OCI-LY7 (cell line): Measurements from ENCODE around the gene CCT2. TPM values are rescaled to one million over a fixed set of nuclear protein-coding genes. Genes with fewer than 3 reads are reported as not detected.

ENCODE experiments used
- BruUV-seq: library from RNA; stranded (reverse); fragments of 400-500 nt; replicated peaks from 2 replicates; lab custom pipeline; 2021; lab: Mats Ljungman, UMichigan
- CTCF ChIA-PET: fragments of 300-600 bp; sonication (Branson Sonifier 250); formaldehyde crosslinking; loops from one replicate; lab custom pipeline; 2022; ENCODE audit warnings: antibody characterized with exemption; ENCODE audit not compliant: unreplicated experiment; lab: Charles Lee
- POLR2A ChIA-PET: fragments of 300-600 bp; sonication (Branson Sonifier 250); formaldehyde crosslinking; loops from one replicate; lab custom pipeline; 2022; ENCODE audit warnings: antibody characterized with exemption; lab: Charles Lee
- DNase-seq: peaks from one replicate; pipeline ENCODE4 v3.0.0-alpha.2; 2015; ENCODE audit warnings: low spot score
- H2AFZ ChIP-seq: fragments of 200-600 bp; sonication (generic), shearing (Covaris generic); 2 replicates; pipeline ENCODE4 v1.6.1; 2014; ENCODE audit warnings: mild to moderate bottlenecking, antibody characterized with exemption, low read length, moderate library complexity
- H3K27ac ChIP-seq: fragments of 200-600 bp; sonication (generic); 2 replicates; pipeline ENCODE4 v1.5.1; 2014; ENCODE audit warnings: mixed run types, low read depth, mild to moderate bottlenecking, moderate library complexity, low read length, inconsistent platforms; ENCODE audit not compliant: poor library complexity, severe bottlenecking
- H3K36me3 ChIP-seq: fragments of 200-600 bp; sonication (generic); 2 replicates; pipeline ENCODE4 v1.6.1; 2014; ENCODE audit warnings: mild to moderate bottlenecking, antibody characterized with exemption, low read length, moderate library complexity, mixed read lengths; ENCODE audit not compliant: insufficient read depth
- H3K4me1 ChIP-seq: fragments of 200-600 bp; sonication (generic); 2 replicates; pipeline ENCODE4 v1.5.1; 2014; ENCODE audit warnings: mild to moderate bottlenecking, low read length; ENCODE audit not compliant: insufficient read depth, poor library complexity, severe bottlenecking
- H3K4me2 ChIP-seq: fragments of 200-600 bp; sonication (generic); 2 replicates; pipeline ENCODE4 v1.6.1; 2014; ENCODE audit warnings: mild to moderate bottlenecking, low read length
- H3K4me3 ChIP-seq: fragments of 200-600 bp; sonication (generic); 2 replicates; pipeline ENCODE4 v1.5.1; 2014; ENCODE audit warnings: mild to moderate bottlenecking, low read depth, low read length; ENCODE audit not compliant: poor library complexity, severe bottlenecking
- H3K79me2 ChIP-seq: fragments of 200-600 bp; sonication (generic); 2 replicates; pipeline ENCODE4 v1.6.1; 2016; ENCODE audit warnings: low read depth, mild to moderate bottlenecking, low read length, moderate library complexity, mixed read lengths; ENCODE audit not compliant: insufficient read depth
- H3K9me2 ChIP-seq: fragments of 200-600 bp; sonication (generic); 2 replicates; pipeline ENCODE4 v1.6.1; 2016; ENCODE audit warnings: mild to moderate bottlenecking, low read length, mixed read lengths; ENCODE audit not compliant: insufficient read depth
- H3K9me3 ChIP-seq: fragments of 200-600 bp; sonication (generic); 2 replicates; pipeline ENCODE4 v1.6.1; 2014; ENCODE audit warnings: mild to moderate bottlenecking, mixed run types, low read length, mixed read lengths
- H4K20me1 ChIP-seq: fragments of 200-600 bp; sonication (generic); 2 replicates; pipeline ENCODE4 v1.6.1; 2014; ENCODE audit warnings: mild to moderate bottlenecking, antibody characterized with exemption, low read length, moderate library complexity, mixed read lengths; ENCODE audit not compliant: insufficient read depth
- CTCF ChIP-seq: fragments of 200-600 bp; sonication (generic); conservative IDR thresholded peaks from 2 replicates; pipeline ENCODE4 v1.5.1; 2014; ENCODE audit warnings: mild to moderate bottlenecking, antibody characterized with exemption, low read length, moderate library complexity, mixed read lengths
- EZH2phosphoT487 ChIP-seq: fragments of 200-600 bp; sonication (generic); IDR thresholded peaks from 2 replicates; pipeline ENCODE4 v1.6.1; 2018; ENCODE audit warnings: low read depth, borderline replicate concordance, mild to moderate bottlenecking, mixed run types, antibody characterized with exemption, low read length, moderate library complexity, mixed read lengths
- intact Hi-C: fragments of 100-400 bp; cut with micrococcal nuclease; formaldehyde crosslinking; loops from one replicate; pipeline ENCODE4 v1.10.0; 2022; ENCODE audit not compliant: unreplicated experiment
- total RNA-seq, 2 experiments: library from RNA; depleted of rRNA in 1 of 2; stranded (reverse); fragments of >200 nt in 1 of 2; shearing (Covaris generic) in 1 of 2; gene quantifications; 2 replicates each; pipeline ENCODE4 v1.2.3, GENCODE V29; 2014 to 2022

CCT2 gene
- total RNA-seq, 2 experiments from 2014 or later = 248 to 317 TPM

DNA sequence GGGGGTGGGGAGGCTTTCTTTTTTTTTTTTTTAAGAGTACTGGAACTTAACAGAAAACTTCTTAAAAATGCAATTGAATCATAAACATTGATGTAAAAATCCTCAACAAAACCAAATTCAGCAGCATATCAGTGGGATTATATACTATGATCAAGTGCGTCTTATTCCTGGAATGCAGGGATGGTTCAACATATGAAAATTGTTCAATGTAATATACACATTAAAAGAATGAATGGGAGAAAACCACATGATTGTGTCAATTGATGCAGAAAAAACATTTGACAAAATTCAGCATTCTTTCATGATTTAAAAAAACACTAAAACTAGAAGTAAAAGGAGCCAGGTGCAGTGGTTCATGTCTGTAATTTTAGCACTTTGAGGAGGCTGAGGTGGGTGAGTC is 41.2 kb upstream of the CCT2 start:
- Histone ChIP-seq H3K4me1 (no peaks in the 10 kb centered on the region), H3K9me3 (peaks cover 19% of the 10 kb centered on the region; the same call in 1 of the 2 replicates), H3K79me2 (no peaks in the 10 kb centered on the region), H3K27ac (no peak overlapping the region), H3K36me3 (peaks cover 5% of the 10 kb centered on the region; the same call in 1 of the 2 replicates), H2AFZ (no peak overlapping the region), H3K9me2 (no peaks in the 10 kb centered on the region), H3K4me3 (no peak overlapping the region), H3K4me2 (no peak overlapping the region), H4K20me1 (no peaks in the 10 kb centered on the region)
- TF ChIP-seq EZH2phosphoT487 = no peak
- no peak for TF ChIP-seq CTCF
- DNase-seq = no peak
- ChIA-PET CTCF (no interaction called here), POLR2A (interaction anchor here (1.2 kb wide), 1 partner anchor 46 kb away, joined by 3 read pairs; no protein-coding TSS in a partner anchor)
- BruUV-seq = no TSS peak
- intact Hi-C loops = no loop called here

DNA sequence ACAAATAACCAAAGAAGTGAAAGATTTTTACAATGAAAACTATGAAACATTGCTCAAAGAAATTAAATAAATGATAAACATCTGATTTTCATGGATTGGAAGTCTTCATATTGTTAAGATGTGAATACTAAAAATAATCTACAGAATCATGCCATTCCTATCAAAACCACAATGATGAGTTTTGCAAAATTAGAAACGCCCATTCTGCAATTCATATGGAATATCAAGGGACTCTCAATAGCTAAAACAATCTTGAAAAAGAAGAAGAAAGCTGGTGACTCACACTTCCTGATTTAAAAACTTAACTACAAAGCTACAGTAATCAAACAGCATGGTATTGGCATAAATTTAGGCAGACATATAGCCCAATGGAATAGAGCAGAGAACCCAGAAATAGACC is 40.2 kb upstream of the CCT2 start:
- ChIA-PET CTCF (no interaction called here), POLR2A (interaction anchor here (0.5 kb wide), 2 partner anchors 55 to 1950 kb away, joined by 3 read pairs; no protein-coding TSS in a partner anchor)
- Histone ChIP-seq H3K27ac (no peak overlapping the region), H2AFZ (no peak overlapping the region), H4K20me1 (no peaks in the 10 kb centered on the region), H3K9me3 (peaks cover 19% of the 10 kb centered on the region; the same call in 1 of the 2 replicates), H3K79me2 (no peaks in the 10 kb centered on the region), H3K36me3 (peaks cover 5% of the 10 kb centered on the region; the same call in 1 of the 2 replicates), H3K4me3 (no peak overlapping the region), H3K9me2 (no peaks in the 10 kb centered on the region), H3K4me2 (no peak overlapping the region), H3K4me1 (no peaks in the 10 kb centered on the region)
- TF ChIP-seq EZH2phosphoT487 (no peak), CTCF (no peak)
- DNase-seq = no peak
- intact Hi-C loops = no loop called here
- BruUV-seq = no TSS peak

DNA sequence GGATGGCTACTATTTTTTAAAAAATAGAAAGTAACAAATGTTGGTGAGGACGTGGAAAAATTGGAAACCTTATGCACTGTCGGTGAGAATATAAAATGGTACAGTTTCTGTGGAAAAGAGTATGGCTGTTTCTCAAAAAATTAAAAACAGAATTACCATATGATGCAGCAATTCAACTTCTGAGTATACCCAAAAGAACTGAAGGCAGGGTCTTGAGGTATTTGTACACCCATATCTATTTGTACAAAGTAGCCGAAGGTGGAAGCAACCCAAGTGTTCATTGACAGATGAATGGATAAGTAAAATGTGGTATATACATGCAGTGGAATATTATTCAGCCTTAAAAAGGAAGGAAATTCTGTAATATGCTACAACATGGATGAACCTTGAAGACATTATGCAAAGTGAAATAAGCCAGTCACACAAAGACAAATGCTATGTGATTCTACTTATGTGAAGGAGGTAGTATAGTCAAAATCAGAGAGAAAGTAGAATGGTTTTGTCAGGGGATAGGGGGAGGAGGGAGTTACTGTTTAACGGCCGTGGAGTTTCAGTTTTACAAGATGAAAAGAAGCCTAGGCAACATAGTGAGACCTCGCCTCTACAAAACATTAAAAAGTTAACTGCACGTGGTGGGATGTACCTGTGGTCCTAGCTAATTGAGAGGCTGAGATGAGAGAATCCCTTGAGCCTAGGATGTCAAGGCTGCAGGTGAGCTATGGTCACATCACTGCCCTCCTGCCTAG is 38.4 kb upstream of the CCT2 start:
- Histone ChIP-seq H3K36me3 (peaks cover 5% of the 10 kb centered on the region; the same call in 1 of the 2 replicates), H3K4me3 (no peak overlapping the region), H3K4me2 (no peak overlapping the region), H3K9me2 (no peaks in the 10 kb centered on the region), H3K27ac (no peak overlapping the region), H3K4me1 (no peaks in the 10 kb centered on the region), H3K9me3 (peaks cover 19% of the 10 kb centered on the region; the same call in 1 of the 2 replicates), H3K79me2 (no peaks in the 10 kb centered on the region), H2AFZ (no peak overlapping the region), H4K20me1 (no peaks in the 10 kb centered on the region)
- BruUV-seq = no TSS peak
- ChIA-PET POLR2A (no interaction called here), CTCF (no interaction called here)
- TF ChIP-seq CTCF = no peak
- TF ChIP-seq EZH2phosphoT487 = no peak
- intact Hi-C loops = no loop called here
- DNase-seq = no peak
